HCT116 (cell line): ENCODE measurements around the gene DENND5B. TPM values are rescaled to one million over a fixed set of nuclear protein-coding genes. Genes with fewer than 3 reads are reported as not detected.
A peak's percentile ranks its signal among the peaks of the same experiment; 100 is the strongest.

Experiments used
- ATAC-seq: fragments of 200-7000 bp; cut with Tn5 transposase; 2 replicates; pipeline ENCODE4 v1.9.1; 2020; ENCODE audit warnings: mild to moderate bottlenecking, moderate library complexity
- BruUV-seq: library from RNA; stranded (reverse); fragments of 400-500 nt; replicated peaks from 2 replicates; lab custom pipeline; 2021; lab: Mats Ljungman, UMichigan
- CTCF ChIA-PET: fragments of 300-600 bp; sonication (Branson Sonifier 250); formaldehyde crosslinking; loops from one replicate; lab custom pipeline; 2021; ENCODE audit warnings: antibody characterized with exemption; lab: Charles Lee
- POLR2A ChIA-PET: fragments of 300-600, 350-600 bp; sonication (Branson Sonifier 250); formaldehyde crosslinking; loops from one replicate; lab custom pipeline; 2021; ENCODE audit warnings: antibody characterized with exemption; lab: Charles Lee
- RAD21 ChIA-PET, 2 experiments: fragments of 300-600 bp; sonication (Branson Sonifier 250); formaldehyde crosslinking; loops; one replicate each; lab custom pipeline; 2023; ENCODE audit warnings: low total read pairs in 2 of 2; ENCODE audit not compliant: uncharacterized antibody in 2 of 2, unreplicated experiment in 2 of 2, low non-redundant PET in 1 of 2; lab: Charles Lee
- DNase-seq: peaks from one replicate; pipeline ENCODE4 v3.0.0-alpha.2; 2010; ENCODE audit warnings: low read depth, low spot score
- H2AFZ ChIP-seq: fragments of 200-600 bp; shearing (Covaris generic), sonication (generic); 2 replicates; pipeline ENCODE4 v1.6.1; 2017; ENCODE audit warnings: low read depth, mixed run types, mixed read lengths, antibody characterized with exemption, low read length; ENCODE audit not compliant: poor library complexity, severe bottlenecking
- H3K27ac ChIP-seq: 2 replicates; pipeline ENCODE4 v1.5.1; 2012; ENCODE audit warnings: low read depth, low read length
- H3K27me3 ChIP-seq: fragments of 200-600 bp; sonication (generic); 2 replicates; pipeline ENCODE4 v1.6.1; 2016; ENCODE audit warnings: mixed run types, low read length, mixed read lengths; ENCODE audit not compliant: insufficient read depth
- H3K36me3 ChIP-seq, 2 experiments: fragments of 200-500 bp in 1 of 2; fragments of 200-600 bp in 1 of 2; sonication (Bioruptor generic) in 1 of 2; sonication (generic) in 1 of 2; 2 replicates each; pipeline versions ENCODE4 v1.5.1 to v1.6.1; 2014 to 2016; ENCODE audit warnings: low read length in 2 of 2, inconsistent platforms in 1 of 2, mixed read lengths in 1 of 2, mixed run types in 1 of 2; ENCODE audit not compliant: insufficient read depth in 2 of 2, control insufficient read depth in 1 of 2
- H3K4me1 ChIP-seq, 2 experiments: fragments of 200-600 bp in 1 of 2; sonication (generic) in 1 of 2; 2 replicates each; pipeline versions ENCODE4 v1.5.1 to v1.6.1; 2012 to 2017; ENCODE audit warnings: low read length in 2 of 2, inconsistent platforms in 1 of 2, mild to moderate bottlenecking in 1 of 2, mixed read lengths in 1 of 2, mixed run types in 1 of 2, moderate library complexity in 1 of 2; ENCODE audit not compliant: insufficient read depth in 2 of 2, control insufficient read depth in 1 of 2
- H3K4me2 ChIP-seq: fragments of 200-600 bp; sonication (generic); 2 replicates; pipeline ENCODE4 v1.6.1; 2017; ENCODE audit warnings: mixed run types, low read length, mixed read lengths
- H3K4me3 ChIP-seq, 2 experiments: fragments of 200-600 bp in 1 of 2; sonication (generic) in 1 of 2; replicated peaks in 1 of 2; 2 replicates each; pipeline ENCODE4 v1.5.1; 2011 to 2016; ENCODE audit warnings: low read length in 2 of 2, control low read depth in 1 of 2, low read depth in 1 of 2, mild to moderate bottlenecking in 1 of 2, mixed read lengths in 1 of 2, mixed run types in 1 of 2
- H3K79me2 ChIP-seq: fragments of 200-600 bp; sonication (generic); 2 replicates; pipeline ENCODE4 v1.6.1; 2017; ENCODE audit warnings: mild to moderate bottlenecking, mixed run types, low read length, moderate library complexity, mixed read lengths; ENCODE audit not compliant: insufficient read depth
- H3K9ac ChIP-seq: fragments of 200-600 bp; sonication (generic); 2 replicates; pipeline ENCODE4 v1.6.1; 2016; ENCODE audit warnings: low read length, mixed read lengths
- H3K9me2 ChIP-seq: fragments of 200-600 bp; sonication (generic), shearing (Covaris generic); 2 replicates; pipeline ENCODE4 v1.6.1; 2017; ENCODE audit warnings: mixed run types, mild to moderate bottlenecking, moderate library complexity; ENCODE audit not compliant: insufficient read depth
- H3K9me3 ChIP-seq, 2 experiments: fragments of 200-500 bp in 1 of 2; fragments of 200-600 bp in 1 of 2; sonication (Bioruptor generic) in 1 of 2; sonication (generic) in 1 of 2; 2 replicates each; pipeline ENCODE4 v1.6.1; 2014 to 2017; ENCODE audit warnings: low read length in 2 of 2, mixed read lengths in 2 of 2, inconsistent platforms in 1 of 2, low read depth in 1 of 2, mild to moderate bottlenecking in 1 of 2, mixed run types in 1 of 2, moderate library complexity in 1 of 2; ENCODE audit not compliant: control insufficient read depth in 1 of 2, insufficient read depth in 1 of 2
- H4K20me1 ChIP-seq: fragments of 200-600 bp; sonication (generic), shearing (Covaris generic); 2 replicates; pipeline ENCODE4 v1.6.1; 2017; ENCODE audit warnings: mixed run types, mild to moderate bottlenecking, moderate library complexity; ENCODE audit not compliant: insufficient read depth
- ATF3 ChIP-seq: IDR thresholded peaks from 2 replicates; pipeline ENCODE4 v1.6.1; 2012
- CBX3 ChIP-seq: IDR thresholded peaks from 2 replicates; pipeline ENCODE4 v1.6.1; 2012; ENCODE audit warnings: low read depth
- EGR1 ChIP-seq: IDR thresholded peaks from 2 replicates; pipeline ENCODE4 v1.6.1; 2012; ENCODE audit warnings: low read depth
- ELF1 ChIP-seq: IDR thresholded peaks from 2 replicates; pipeline ENCODE4 v1.6.1; 2012; ENCODE audit warnings: low read depth, borderline replicate concordance
- EZH2 ChIP-seq: fragments of 200-600 bp; sonication (generic); IDR thresholded peaks from 2 replicates; pipeline ENCODE4 v1.6.1; 2017; ENCODE audit warnings: antibody characterized with exemption, mixed run types
- EZH2phosphoT487 ChIP-seq: fragments of 200-600 bp; IDR thresholded peaks from 2 replicates; pipeline ENCODE4 v1.6.1; 2018; ENCODE audit warnings: antibody characterized with exemption, borderline replicate concordance
- FOSL1 ChIP-seq: IDR thresholded peaks from 2 replicates; pipeline ENCODE4 v1.6.1; 2012; ENCODE audit warnings: low read depth
- JUND ChIP-seq: IDR thresholded peaks from 2 replicates; pipeline ENCODE4 v1.6.1; 2012
- MAX ChIP-seq: IDR thresholded peaks from 2 replicates; pipeline ENCODE4 v1.6.1; 2012
- POLR2A ChIP-seq: IDR thresholded peaks from 2 replicates; pipeline ENCODE4 v1.7.0; 2011; ENCODE audit warnings: borderline replicate concordance; ENCODE audit not compliant: insufficient read depth, insufficient read length; ENCODE audit errors: extremely low read depth
- POLR2AphosphoS5 ChIP-seq: IDR thresholded peaks from 2 replicates; pipeline ENCODE4 v1.6.1; 2011; ENCODE audit warnings: mild to moderate bottlenecking, low read depth, low read length, moderate library complexity
- RAD21 ChIP-seq: IDR thresholded peaks from 2 replicates; pipeline ENCODE4 v1.6.1; 2012; ENCODE audit warnings: low read depth, mild to moderate bottlenecking
- REST ChIP-seq: IDR thresholded peaks from 2 replicates; pipeline ENCODE4 v1.6.1; 2012; ENCODE audit warnings: low read depth
- SIN3A ChIP-seq: IDR thresholded peaks from 2 replicates; pipeline ENCODE4 v1.6.1; 2012; ENCODE audit warnings: low read depth
- SP1 ChIP-seq: IDR thresholded peaks from 2 replicates; pipeline ENCODE4 v1.6.1; 2012; ENCODE audit warnings: low read depth
- SRF ChIP-seq: IDR thresholded peaks from 2 replicates; pipeline ENCODE4 v1.6.1; 2012; ENCODE audit warnings: low read depth
- TCF7L2 ChIP-seq: IDR thresholded peaks from 2 replicates; pipeline ENCODE4 v1.7.0; 2011; ENCODE audit warnings: borderline replicate concordance, inconsistent platforms; ENCODE audit not compliant: insufficient read depth, insufficient read length; ENCODE audit errors: extremely low read depth
- YY1 ChIP-seq: IDR thresholded peaks from 2 replicates; pipeline ENCODE4 v1.6.1; 2011; ENCODE audit warnings: low read length, low read depth, moderate library complexity, mild to moderate bottlenecking; ENCODE audit not compliant: insufficient replicate concordance; ENCODE audit errors: extremely low read depth
- ZFX ChIP-seq: fragments of 450-650 bp; IDR thresholded peaks from 2 replicates; pipeline ENCODE4 v1.6.1; 2017
- intact Hi-C: fragments of 100-400 bp; cut with micrococcal nuclease; formaldehyde crosslinking; loops from 2 replicates; pipeline ENCODE4 v1.10.0; 2022
- total RNA-seq: library from RNA; stranded (reverse); gene quantifications from one replicate; pipeline ENCODE4 v1.2.1, GENCODE V29; 2021; ENCODE audit not compliant: unreplicated experiment
- TF ChIP-seq, protein P1 (sequence below): IDR thresholded peaks from 2 replicates; pipeline ENCODE4 v1.6.1; 2011; ENCODE audit warnings: mild to moderate bottlenecking, low read length, moderate library complexity; ENCODE audit not compliant: insufficient replicate concordance; ENCODE audit errors: extremely low read depth

Gene DENND5B
- total RNA-seq, 1 experiment from 2014 or later = 19.2 TPM

- TF ChIP-seq ZFX (no peak), RAD21 (no peak)
These were observed 71.4 kb downstream of the DENND5B start (continued) for GRCh38 chr12:31519511-31519910.

DNA sequence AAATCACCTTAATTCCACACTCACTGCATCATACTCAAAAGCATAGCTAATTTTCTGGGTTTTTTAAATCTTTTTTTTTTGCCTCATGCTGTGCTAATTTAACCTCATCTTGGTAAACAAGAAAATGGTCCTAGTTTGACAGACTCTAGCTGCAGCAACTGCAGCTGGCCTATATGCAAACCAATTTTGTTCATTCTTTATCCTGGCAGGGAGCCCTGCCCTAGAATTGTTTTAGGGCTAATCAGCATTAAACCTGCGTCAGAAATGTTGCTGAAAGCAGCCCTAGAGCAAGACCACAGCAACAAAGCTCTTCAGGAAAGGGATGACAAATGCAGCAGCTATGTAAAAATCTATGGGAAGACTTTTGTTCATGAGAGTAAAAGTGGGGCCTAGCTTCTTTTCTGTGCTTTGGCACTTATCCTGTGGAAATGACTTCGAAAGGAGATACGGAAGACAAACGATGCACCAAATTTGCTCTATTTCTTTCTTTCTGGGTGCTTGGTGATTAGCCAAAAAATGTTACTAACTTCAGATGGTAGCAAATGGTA, 72.2 kb downstream of the DENND5B start:
- ChIA-PET CTCF (interaction anchor here (1.0 kb wide), 1 partner anchor 116 kb away, joined by 3 read pairs; no protein-coding TSS in a partner anchor), RAD21 (interaction anchor here in 1 of 2 experiments (0.7 to 1.3 kb wide), 2 partner anchors 23 to 116 kb away, joined by 3 to 5 read pairs; no protein-coding TSS in a partner anchor), POLR2A (interaction anchor here (0.5 to 1.2 kb wide), 5 partner anchors 10 to 192 kb away, joined by 3 to 4 read pairs (median 3); partner anchors contain the start of gene SINHCAF)
- H3K9ac ChIP-seq = peak overlapping the region; percentile 53
- DNase-seq = peak; percentile 85
- no peak overlapping the region for H2AFZ ChIP-seq
- H3K9me2 ChIP-seq = no peaks in the 10 kb centered on the region
- peaks cover 30% of the 10 kb centered on the region for H3K79me2 ChIP-seq
- H3K9me3 ChIP-seq = no peaks in the 10 kb centered on the region
- no peaks in the 10 kb centered on the region for H3K36me3 ChIP-seq
- peak; percentile 90 for ATAC-seq
- no peaks in the 10 kb centered on the region for H3K27me3 ChIP-seq
- no peaks in the 10 kb centered on the region for H4K20me1 ChIP-seq
- H3K4me2 ChIP-seq = peak overlapping the region; percentile 74
- no TSS peak for BruUV-seq
- peak overlapping the region; percentile 92 for H3K27ac ChIP-seq
- intact Hi-C loops = no loop called here
- peaks cover 45 to 65% of the 10 kb centered on the region in 2 experiments for H3K4me1 ChIP-seq
- peak overlapping the region in 1 of 2 experiments; percentile 30; a peak in 2 of 4 replicates for H3K4me3 ChIP-seq
- TF ChIP-seq FOSL1 (peak; percentile 84), SRF (no peak; the same call in 1 of the 2 replicates), EGR1 (no peak), POLR2A (no peak), TCF7L2 (no peak), CBX3 (0 out of 2 replicates have a peak, but pooled peaks have one; percentile 43), POLR2AphosphoS5 (peak; percentile 46; the same call in 1 of the 2 replicates), EZH2phosphoT487 (no peak), ELF1 (no peak), ZFX (no peak; the same call in 1 of the 2 replicates), RAD21 (peak; percentile 22; the same call in 1 of the 2 replicates), SIN3A (peak; percentile 36; the same call in 1 of the 2 replicates), ATF3 (peak; percentile 33; the same call in 1 of the 2 replicates), MAX (peak; percentile 24; the same call in 1 of the 2 replicates), EZH2 (no peak), YY1 (no peak), SP1 (peak; percentile 85), REST (no peak), JUND (peak; percentile 89)
- TF ChIP-seq, protein P1, sequence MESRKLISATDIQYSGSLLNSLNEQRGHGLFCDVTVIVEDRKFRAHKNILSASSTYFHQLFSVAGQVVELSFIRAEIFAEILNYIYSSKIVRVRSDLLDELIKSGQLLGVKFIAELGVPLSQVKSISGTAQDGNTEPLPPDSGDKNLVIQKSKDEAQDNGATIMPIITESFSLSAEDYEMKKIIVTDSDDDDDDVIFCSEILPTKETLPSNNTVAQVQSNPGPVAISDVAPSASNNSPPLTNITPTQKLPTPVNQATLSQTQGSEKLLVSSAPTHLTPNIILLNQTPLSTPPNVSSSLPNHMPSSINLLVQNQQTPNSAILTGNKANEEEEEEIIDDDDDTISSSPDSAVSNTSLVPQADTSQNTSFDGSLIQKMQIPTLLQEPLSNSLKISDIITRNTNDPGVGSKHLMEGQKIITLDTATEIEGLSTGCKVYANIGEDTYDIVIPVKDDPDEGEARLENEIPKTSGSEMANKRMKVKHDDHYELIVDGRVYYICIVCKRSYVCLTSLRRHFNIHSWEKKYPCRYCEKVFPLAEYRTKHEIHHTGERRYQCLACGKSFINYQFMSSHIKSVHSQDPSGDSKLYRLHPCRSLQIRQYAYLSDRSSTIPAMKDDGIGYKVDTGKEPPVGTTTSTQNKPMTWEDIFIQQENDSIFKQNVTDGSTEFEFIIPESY = peak; percentile 32
